Left hindlimb (tissue), 1 donor: ENCODE data around the gene RAB36.

Source experiments
- DNase-seq: peaks from one replicate; pipeline ENCODE4 v3.0.0-alpha.2; 2018

Gene RAB36

DNA sequence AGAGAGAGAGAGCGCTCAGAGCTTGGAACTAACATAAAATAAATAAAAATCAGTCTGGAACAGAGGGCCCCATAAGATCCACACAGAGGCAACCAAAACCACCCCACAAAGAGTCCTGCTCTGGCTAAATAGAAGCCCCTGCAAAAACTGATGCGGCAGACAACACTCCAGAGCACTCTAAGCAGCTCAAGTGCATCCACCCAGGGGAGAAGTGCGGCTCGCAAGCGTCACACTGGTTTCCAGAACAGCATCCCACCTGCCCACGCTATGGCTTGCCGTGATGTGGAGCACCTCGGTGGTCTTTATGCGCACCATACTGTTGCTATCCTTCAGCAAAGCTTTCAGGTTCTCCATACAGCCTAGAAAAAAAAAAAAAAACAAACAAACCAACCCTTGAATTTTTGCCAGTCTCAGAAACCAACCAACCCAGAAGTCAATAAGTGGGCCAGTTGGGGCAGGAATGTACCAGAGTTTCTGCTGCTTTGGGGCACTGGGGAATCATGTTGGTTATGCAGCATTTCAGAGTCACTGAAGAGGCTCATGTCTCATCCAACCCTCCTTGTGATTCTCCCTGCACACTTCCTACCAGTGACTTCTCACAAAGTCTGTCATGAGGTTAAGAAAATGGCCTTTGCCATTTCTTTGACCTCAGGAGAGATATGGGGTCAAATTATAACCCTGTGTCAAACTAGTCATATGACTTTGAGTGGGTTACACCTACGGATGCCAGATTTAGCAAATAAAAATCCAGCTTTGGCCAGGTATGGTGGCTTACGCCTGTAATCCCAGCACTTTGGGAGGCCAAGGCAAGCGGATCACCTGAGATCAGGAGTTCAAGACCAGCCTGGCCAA, 6.5 kb upstream of the RAB36 start:
- DNase-seq = no peak

DNA sequence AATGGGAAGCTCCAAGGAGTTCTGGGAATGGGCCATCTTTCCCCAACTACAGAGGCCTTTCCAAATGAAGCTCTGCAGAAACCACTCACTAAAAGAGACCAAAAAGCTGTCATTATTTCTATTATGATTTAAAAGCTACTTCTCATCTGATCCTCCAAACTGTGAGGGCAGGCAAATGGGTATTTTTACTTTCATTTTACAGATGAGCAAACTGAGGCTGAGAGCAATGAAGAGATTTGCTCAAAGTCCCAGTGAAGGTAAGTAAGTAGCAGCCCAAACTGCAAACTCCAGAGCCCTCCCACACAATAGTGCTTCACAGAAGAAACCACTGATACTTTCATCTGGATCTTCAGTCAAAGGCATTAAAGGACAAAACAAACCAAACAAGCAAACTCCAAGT, 4.9 kb upstream of the RAB36 start:
- DNase-seq = no peak

DNA sequence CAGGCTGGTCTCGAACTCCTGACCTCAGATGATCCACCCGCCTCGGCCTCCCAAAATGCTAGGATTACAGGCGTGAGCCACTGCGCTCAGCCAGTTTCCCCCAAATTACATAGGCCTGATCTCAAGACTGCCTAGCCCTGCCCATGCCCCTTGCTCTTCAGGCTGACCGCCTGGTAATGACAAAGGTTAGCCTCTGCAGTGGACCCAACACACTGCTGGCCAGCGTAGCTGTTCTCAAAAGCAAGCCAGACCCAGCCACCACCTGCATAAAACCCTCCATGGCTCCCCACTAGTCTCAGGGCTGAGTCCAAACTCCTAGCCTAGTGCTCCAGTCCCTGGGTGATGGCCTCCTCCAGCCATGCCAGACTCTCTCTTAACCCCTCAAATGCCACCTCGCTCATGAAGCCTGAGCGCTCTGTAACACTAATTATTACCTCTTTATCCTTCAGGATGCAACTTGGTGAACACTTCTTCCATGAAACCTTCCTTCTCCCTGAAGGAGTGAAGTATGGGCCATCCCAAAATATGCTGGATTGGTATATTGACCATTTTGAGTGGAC, 2.7 kb upstream of the RAB36 start:
- DNase-seq = no peak

DNA sequence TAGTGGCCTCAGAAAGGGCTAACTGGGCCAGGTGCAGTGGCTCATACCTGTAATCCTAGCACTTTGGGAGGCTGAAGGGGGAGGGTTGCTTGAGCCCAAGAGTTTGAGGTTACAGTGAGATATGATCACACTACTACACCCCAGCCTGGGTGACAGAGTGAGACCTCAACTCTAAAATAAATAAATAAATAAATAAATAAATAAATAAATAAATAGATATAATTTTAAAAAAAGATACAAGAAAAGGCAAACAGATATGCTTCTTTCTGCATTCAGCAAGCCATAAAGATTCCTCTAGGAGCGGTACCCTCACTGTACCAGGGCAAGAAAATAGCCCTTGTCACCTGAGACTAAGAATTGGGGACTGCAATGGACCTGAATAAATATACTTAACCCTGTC, 2.2 kb upstream of the RAB36 start:
- DNase-seq = no peak

DNA sequence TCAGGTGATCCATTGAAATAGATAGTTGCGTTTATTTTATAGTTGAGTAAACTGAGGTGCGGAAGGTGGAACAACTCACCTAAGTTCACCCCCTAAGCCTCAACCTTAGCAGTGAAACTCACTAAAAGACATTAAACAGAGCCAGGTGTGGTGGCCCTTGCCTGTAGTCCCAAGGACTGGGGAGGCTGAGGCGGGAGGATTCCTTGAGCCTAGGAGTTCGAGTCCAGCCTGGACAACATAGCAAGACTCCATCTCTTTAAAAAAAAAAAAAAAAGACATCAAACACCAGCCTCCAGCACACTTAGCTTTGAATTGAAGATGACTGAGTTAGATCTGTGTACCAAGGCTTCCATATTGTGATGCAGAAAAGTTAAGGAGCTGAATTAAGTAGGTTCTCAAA, 845 bp upstream of the RAB36 start:
- DNase-seq = no peak

DNA sequence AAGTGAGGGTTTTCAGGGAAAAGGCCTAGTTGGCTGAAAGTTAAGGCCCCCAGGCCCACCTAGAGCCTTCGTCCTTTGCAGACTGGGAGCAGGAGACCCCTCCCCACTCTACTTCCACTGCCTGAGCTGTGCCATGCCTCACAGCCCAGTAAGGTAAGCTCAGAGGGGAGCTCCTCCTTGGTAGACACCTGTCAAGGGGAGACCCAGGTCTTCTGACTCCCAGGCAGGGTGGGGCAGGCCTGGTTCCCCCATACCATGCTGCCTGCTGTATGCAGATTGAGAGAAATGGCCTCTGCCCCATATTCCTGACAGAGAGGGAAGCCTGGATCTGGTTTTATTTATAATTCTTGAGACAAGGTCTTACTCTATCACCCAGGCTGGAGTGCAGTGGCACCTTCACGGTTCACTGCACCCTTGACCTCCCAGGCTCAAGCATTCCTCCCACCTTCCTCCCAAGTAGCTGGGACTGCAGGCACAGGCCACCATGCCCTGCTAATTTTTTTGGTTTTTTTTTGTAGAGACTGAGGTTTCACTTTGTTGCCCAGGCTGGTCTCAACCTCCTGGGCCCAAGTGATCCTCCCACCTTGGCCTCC, 697 bp downstream of the RAB36 start:
- no peak for DNase-seq

DNA sequence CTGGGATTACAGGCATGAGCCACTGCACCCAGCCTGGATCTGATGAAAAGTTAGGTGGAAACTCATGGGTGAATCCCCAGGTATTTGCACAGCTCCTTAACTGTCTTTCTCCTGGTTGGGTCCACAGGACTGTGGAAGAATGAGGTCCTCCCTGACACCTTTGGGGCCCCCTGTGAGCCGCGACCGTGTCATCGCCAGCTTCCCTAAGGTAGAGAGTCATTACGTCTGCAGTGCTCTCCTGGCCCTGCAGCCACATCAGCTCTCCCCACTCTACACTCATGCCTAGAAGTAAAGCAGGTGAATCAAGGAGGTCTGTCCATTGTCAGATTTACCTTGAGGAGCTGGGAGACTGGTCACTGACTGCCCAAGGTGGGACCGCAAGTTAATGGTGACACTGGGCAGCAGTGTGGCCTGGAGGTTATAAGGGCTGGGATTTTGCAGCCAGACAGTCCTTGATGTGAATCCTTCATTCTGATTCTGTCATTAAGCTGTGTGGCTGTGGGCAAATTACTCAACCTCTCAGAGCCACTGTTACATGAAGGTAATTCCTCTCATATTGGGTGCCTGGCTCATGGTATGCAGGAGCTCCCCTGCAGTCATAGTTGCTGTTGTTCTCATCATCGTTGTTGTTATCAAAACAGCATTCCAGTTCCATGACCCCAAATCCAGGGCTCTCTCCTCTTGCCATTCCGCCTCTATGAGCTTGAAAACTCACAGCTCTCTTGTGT, 1.4 kb downstream of the RAB36 start:
- DNase-seq = no peak

DNA sequence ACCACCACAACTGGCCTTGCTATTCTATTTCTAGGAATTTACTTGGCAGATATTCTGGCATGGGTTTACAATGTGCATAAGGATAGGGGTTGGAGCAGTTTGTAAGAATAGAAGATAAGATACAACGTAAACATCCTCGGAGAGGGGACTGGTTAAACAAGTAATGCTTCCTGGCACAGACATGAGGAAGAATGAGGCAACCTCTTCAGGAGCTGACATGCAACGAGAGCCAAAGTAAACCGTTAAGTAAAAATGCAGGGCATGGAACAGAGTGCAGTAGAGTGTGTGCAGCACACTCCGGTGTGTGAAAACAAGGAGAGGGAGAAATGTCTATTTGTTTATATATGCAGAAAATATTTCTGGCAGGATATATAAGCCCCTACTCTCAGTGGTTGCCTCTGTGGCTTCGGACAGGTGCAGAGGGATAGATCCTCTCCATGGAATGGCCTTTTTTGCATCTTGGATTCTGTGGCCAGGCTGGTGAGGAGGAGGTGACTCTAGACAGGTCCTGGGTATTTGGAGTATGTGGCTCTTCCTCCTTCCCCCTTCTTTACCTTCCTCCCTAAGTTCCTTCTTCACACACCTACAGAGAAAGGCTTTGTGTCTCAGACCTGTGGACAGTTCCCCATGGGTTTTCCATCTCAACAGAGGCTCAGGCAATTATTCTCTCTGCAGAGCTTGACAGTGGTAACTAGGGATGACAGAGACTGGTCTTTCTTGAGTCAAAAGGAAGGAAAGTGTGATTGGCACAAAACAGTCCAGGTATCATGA, 2.5 kb downstream of the RAB36 start:
- no peak for DNase-seq

DNA sequence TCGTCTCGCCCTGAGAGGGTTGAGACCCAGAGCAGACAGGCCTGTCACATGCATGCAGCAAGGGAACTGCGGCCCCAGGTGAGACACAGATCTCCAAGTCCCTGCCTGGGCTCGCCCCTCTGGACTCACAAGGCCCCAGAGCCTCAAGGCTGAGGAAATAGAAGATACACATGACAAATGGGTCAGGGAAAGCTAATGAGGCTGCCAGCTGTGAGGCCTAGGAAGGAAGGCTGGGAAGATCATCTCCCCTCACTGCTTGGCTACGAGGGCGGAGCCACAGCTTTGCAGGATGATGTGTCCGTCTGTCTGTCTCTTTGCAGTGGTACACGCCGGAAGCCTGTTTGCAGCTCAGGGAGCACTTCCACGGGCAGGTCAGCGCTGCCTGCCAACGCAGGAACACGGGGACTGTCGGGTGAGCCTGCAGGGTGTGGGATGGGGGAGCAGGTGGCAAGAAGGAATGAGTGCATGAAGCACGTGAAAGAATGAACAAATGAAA, 4.5 kb downstream of the RAB36 start:
- DNase-seq = no peak

DNA sequence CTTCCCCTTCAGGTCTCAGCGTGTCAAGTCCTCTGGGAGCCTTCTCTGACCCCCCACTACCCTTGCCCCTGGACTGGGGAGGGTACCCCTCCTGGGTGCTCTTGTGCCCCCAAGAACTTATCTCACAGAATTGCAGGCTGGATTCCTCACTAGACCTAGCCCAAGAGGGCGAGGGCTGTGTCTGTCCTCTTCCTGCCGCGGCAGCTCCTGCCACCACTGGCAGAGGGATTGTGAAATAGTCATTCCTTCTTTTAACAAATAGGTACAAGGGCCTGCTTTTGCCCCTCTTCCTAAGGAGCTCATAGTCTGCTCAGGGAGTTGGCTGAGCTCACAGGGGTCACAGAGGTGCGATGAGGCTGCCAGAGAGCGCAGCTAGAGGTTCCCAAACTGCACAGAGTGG, 5.5 kb downstream of the RAB36 start:
- DNase-seq = no peak

DNA sequence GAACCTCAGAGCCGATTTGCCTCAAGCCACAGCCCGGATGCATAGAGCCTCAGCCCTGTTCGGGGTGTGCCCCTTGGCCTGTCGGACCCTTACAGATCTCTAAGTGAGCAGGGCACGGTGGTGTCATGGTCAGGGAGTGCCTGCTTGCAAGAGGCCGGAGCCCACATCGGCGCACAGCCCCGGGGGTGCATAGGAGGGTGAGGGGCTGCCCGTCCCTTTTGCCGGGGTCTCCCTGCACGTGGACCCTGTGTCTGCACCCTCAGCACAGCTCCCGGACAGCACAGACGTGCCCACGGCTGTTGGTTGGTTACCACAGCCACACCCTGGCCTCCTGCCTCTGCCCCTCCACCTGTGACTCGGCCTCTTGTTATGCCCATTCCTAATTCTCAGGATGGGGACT, 6.5 kb downstream of the RAB36 start:
- DNase-seq = no peak

DNA sequence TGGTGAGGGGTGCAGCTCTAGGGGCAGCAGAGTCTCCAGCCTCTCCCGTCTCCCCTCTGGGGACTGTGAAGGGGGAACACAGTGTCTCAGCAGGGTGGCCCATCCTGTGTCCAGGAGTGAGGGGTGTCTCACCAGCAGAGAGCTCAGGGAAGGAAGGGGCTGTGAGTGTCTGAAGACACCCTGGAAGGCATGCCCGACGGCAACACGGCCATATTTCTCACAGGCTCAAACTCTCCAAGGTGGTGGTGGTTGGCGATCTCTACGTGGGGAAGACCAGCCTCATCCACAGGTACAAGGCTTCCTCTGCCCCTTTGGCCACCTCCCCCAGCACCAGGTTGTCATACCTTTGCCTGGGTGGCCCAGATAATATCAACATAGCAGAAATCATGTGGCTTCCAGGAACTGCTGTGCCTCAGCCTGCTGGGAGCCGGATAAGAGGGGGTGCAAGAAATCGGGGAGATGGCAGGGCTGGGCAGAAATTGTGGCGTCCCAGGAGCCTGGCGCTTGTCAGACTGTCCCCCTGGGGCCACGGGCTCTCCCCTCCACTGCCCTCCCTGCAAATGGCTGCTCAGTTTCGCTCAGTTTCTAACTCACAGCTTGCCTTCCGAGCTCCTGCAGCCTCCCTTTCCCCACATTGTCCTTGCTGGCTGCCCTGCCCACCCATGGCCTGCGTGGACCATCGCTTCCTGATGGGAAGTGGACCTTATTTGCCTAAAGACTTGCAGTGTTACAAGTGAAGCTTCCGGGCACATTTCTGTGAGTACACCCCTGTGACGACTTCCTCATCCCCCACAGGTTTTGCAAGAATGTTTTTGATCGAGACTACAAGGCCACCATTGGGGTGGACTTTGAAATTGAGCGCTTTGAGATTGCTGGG, 7.2 kb downstream of the RAB36 start:
- no peak for DNase-seq

DNA sequence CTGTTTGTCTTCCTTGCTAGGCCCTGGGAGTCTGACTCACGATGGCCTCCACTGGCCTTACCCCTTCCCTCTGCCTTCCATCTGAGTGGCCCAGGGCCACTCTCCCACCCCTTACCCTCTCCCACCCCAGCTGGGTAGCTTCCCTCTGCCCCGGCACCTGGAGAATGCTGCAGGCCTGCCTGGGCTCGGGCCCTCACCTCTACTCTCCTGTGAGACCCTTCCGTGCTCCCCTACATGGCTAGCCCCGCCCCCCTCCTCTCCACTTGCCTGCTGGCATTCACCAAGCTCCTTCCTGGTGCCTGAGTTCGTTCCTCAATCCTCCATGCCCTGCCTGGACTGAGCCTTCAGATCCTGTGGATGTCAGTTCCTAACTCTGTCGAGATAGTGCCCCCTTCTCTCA, 8.7 kb downstream of the RAB36 start:
- no peak for DNase-seq

DNA sequence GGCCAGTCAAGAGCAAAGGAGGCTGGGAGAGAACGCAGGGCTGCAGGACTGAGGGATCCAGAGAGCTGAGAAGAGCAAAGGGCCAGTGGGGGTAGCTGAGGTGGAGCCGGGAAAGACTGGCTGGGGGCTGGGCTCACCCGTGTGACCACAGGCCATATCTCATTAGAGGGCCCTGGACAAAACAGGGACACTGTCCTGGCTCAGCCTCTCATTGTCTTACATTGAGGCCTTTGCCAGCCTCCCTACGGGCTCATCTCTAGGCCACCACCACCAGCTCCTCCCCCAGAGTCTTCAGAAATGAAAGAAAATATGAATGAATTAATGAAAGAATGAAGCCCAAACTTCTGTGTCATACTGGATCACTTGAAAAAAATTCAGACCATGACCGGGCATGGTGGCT, 9.2 kb downstream of the RAB36 start:
- no peak for DNase-seq

DNA sequence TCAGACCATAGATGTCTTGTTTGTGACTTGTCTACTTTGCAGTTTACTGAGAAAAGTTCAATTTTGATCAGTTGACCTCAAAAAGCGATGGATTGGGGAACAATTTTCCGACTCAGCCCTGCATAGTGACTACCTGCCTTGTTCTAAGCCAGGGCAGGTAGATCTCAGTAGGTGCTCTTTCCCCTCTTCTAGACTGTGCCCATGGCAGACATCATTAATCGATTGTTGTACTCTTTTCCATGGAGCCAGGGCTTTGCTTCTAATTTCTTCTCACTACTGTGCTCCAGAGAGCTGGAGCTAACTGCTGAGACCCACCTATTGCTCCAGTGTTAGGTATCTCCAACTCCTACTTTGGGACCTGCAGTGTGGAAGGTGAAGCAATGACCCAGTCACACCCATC, 9.9 kb downstream of the RAB36 start:
- no peak for DNase-seq

DNA sequence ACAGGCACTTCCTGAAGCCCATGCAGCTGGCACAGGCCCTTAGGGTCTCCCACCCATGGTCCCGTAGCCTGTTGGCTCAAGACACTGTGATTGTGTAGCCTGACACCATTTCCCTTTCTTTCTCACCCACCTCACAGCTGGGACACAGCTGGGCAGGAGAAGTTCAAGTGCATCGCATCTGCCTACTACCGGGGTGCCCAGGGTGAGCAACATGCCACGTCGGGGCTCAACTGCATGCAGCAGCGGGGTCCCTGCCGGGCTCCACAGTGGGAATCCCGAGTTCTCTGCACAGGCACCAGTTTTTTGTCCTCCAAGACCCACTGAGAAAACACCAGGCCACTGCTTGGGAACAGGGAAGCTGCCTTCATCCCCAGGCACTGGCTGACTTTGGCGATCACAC, 10.6 kb downstream of the RAB36 start:
- no peak for DNase-seq

DNA sequence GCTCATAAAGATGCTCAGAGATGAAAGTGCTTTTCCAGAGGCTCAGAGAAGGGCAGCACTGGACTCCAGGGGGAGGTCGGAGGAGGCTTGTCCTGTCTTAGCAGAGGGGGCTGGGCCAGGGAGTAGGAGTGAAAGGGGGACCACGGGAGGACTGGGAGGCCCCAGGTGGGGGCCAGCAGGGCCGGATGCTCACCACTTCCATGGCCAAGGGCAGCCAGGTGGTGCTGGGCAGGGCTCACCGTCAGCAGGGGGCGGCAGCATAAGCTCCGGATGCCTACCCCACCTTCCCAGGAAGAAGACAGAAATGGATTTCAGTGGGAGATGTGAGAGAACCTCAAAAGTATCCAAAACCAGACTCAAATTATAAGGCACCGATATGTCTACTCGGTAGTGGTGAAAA, 11.0 kb downstream of the RAB36 start:
- DNase-seq = no peak

DNA sequence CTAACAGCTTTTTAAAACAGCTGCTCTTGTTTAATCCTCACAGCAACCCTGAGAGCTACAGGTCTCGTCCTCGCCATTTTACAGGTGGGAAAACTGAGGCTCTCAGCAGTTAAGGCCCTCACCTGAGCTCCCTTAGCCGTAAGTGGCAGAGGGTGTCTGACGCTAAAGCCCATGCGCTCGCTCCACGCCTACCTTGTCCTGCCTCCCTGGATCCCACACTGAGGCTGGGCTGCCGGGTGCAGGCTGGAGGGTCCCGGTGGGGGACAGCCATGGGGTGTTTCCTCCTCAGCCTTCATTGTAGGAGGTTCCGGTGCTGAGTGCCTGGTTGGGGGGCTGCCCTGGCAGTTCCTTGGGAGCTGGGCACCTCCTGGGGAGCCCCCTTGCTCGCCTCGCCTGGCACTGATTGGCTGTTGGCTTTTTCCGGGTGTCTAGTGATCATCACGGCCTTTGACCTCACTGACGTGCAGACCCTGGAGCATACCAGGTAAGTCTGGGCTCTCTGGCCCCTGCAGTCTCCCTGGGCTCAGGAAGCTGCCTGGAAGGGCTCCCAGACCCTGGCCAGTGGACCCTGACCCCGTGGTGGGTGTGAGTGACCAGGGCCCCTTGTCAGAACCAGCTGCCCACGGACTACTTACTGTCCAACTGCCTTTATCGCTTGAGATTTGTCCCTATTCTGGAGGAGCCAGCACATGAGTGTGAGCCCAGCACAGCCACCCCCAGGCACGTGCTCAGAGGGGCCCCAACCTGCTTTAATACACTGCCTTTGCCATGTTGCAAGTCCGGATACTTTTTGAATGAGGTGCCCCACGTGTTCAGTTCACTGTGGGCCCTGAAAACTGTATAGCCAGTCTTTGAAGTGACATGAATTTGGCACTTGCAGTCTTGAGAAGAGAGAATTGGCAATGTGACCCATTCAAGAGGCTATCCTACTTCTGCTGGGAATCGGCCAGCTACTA, 12.6 kb downstream of the RAB36 start:
- DNase-seq = no peak

DNA sequence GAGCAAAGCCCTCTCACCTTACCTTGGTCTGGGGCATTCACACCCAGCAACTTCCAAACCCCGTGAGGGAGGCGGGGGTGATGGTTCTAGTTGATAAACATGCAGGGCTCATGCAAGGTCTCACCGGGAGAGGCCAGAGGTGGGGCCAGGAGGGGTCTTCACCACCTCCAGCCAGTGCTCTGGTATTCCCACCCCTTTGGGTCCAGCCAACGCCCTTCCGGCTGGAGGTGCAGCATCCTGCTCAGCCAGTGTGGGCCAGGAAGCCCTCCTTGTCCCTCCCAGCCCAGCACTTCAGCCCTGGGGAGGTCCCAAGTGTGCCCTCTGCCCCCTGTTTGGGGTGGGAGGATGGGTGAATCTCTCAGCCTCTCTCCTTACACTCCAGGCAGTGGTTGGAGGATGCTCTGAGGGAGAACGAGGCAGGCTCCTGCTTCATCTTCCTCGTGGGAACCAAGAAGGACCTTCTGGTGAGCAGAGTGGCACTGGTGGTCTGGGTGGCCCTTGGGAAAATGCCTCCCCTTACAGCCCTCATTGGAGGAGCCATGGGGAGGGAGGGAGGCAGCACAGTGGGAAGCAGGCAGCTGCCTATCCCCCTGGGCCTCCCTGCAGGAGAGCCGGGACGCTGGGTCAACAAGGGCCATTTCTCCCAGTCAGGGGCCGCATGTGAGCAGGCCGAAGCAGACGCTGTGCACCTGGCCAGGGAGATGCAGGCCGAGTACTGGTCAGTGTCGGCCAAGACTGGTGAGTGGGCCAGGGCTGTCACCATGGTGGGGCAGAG, 13.4 kb downstream of the RAB36 start:
- no peak for DNase-seq

DNA sequence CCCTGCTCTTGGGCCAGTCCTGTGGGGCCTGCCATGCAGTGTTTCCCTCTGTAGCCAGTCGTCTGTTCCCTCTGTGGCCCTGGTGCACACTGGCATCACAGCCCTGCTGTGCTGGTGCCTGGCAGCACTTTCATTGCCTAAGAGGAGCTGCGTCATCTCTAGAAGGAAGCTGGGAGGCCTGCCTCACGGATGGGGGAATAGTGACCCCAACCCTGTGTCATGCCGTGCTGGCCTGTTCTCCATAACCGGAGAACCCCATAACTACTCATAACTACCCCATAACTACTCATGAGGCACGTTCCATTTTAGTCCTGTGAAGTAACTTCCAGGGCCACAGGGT, 14.0 kb downstream of the RAB36 start:
- no peak for DNase-seq
